ENCODE data around the gene WDR55. TPM values are rescaled to one million over a fixed set of nuclear protein-coding genes. Genes with fewer than 3 reads are reported as not detected.
"Not testable (repeated sequence)": the region's sequence is repeated elsewhere in the genome, so short reads cannot be mapped to it uniquely, and the experiment has no call there.

The WDR55 gene
- total and polyA plus RNA-seq, 2 of the 8 experiments (the other 6 are each of a cell fraction or from before 2014, with no cell fraction given) = 15.3 to 22.7 TPM

GRCh38 chr5:140623061-140623460, 41.6 kb upstream of the WDR55 start:
- H2BK12ac ChIP-seq (ENCODE audit: low read depth, low read length); H2AFZ ChIP-seq (ENCODE audit: low read length); H3K23me2 ChIP-seq (ENCODE audit: low read depth, low read length); H2BK15ac ChIP-seq (ENCODE audit: low read length); H3K79me1 ChIP-seq (ENCODE audit: low read depth, low read length); H3K4ac ChIP-seq (replicated peaks; ENCODE audit: insufficient read length, low read depth, low read length); H3K27ac ChIP-seq (ENCODE audit: low read depth, low read length); H2BK120ac ChIP-seq (replicated peaks; ENCODE audit: low read depth, low read length); H4K20me1 ChIP-seq (replicated peaks in 1 of 2; ENCODE audit: control insufficient read depth in 1 of 2, insufficient read depth in 2 of 2, low read length in 2 of 2); H3K23ac ChIP-seq (ENCODE audit: insufficient read length); H3K18ac ChIP-seq (ENCODE audit: extremely low read depth, low read length); H4K8ac ChIP-seq (ENCODE audit: extremely low read depth, insufficient read depth, low read length); H3K4me1 ChIP-seq (replicated peaks in 1 of 4; ENCODE audit: control insufficient read depth in 3 of 4, insufficient read depth in 4 of 4, low read length in 3 of 4); H3K4me2 ChIP-seq (ENCODE audit: insufficient read depth in 1 of 2, low read depth in 2 of 2, low read length in 2 of 2); H3K4me3 ChIP-seq (ENCODE audit: extremely low read depth in 1 of 4, insufficient read depth in 2 of 4, low read depth in 3 of 4, low read length in 4 of 4); H3K9ac ChIP-seq (replicated peaks in 1 of 4; ENCODE audit: extremely low read depth in 1 of 4, low read depth in 3 of 4, low read length in 3 of 4); H3K36me3 ChIP-seq (ENCODE audit: control insufficient read depth in 2 of 4, insufficient read depth in 4 of 4, low read length in 3 of 4); H3K27me3 ChIP-seq (replicated peaks in 1 of 4; ENCODE audit: control insufficient read depth in 3 of 4, extremely low read depth in 1 of 4, insufficient read depth in 3 of 4, low read length in 3 of 4); H3K56ac ChIP-seq (replicated peaks; ENCODE audit: insufficient read length, low read depth, low read length); H2AK5ac ChIP-seq (ENCODE audit: low read depth, low read length); DNase-seq (ENCODE audit: low read depth in 1 of 2, low spot score in 2 of 2); H3K79me2 ChIP-seq (ENCODE audit: control insufficient read depth in 1 of 2, insufficient read depth in 2 of 2, low read length in 2 of 2); FAIRE-seq; POLR2A ChIA-PET (ENCODE audit: partially characterized antibody); H2BK5ac ChIP-seq (ENCODE audit: low read depth, low read length); H2BK20ac ChIP-seq (ENCODE audit: low read length); H4K5ac ChIP-seq (ENCODE audit: insufficient read length, low read depth, low read length); H3K14ac ChIP-seq (ENCODE audit: insufficient read length); H4K91ac ChIP-seq (replicated peaks; ENCODE audit: insufficient read length, low read length): not testable (repeated sequence)
- CTCF ChIA-PET (ENCODE audit: partially characterized antibody) = interaction anchor here (1.1 to 1.5 kb wide), 2 partner anchors 12 to 16 kb away, joined by 3 read pairs; no protein-coding TSS in a partner anchor
- peaks cover 23 to 35% of the 10 kb centered on the region in 2 experiments for H3K9me3 ChIP-seq (ENCODE audit: insufficient read depth in 2 of 2, low read depth in 1 of 2, low read length in 1 of 2)

GRCh38 chr5:140624886-140625285, 39.8 kb upstream of the WDR55 start:
- H3K4me3 ChIP-seq (ENCODE audit: extremely low read depth in 1 of 4, insufficient read depth in 2 of 4, low read depth in 3 of 4, low read length in 4 of 4); H2AFZ ChIP-seq (ENCODE audit: low read length); H2BK20ac ChIP-seq (ENCODE audit: low read length); H4K8ac ChIP-seq (ENCODE audit: extremely low read depth, insufficient read depth, low read length); H3K4me2 ChIP-seq (ENCODE audit: insufficient read depth in 1 of 2, low read depth in 2 of 2, low read length in 2 of 2); H2BK120ac ChIP-seq (replicated peaks; ENCODE audit: low read depth, low read length); H3K23ac ChIP-seq (ENCODE audit: insufficient read length); H3K4ac ChIP-seq (replicated peaks; ENCODE audit: insufficient read length, low read depth, low read length); H3K79me2 ChIP-seq (ENCODE audit: control insufficient read depth in 1 of 2, insufficient read depth in 2 of 2, low read length in 2 of 2); H2AK5ac ChIP-seq (ENCODE audit: low read depth, low read length); H3K36me3 ChIP-seq (ENCODE audit: control insufficient read depth in 2 of 4, insufficient read depth in 4 of 4, low read length in 3 of 4); FAIRE-seq; H2BK5ac ChIP-seq (ENCODE audit: low read depth, low read length); DNase-seq (ENCODE audit: low read depth in 1 of 2, low spot score in 2 of 2); H3K9ac ChIP-seq (replicated peaks in 1 of 4; ENCODE audit: extremely low read depth in 1 of 4, low read depth in 3 of 4, low read length in 3 of 4); H3K79me1 ChIP-seq (ENCODE audit: low read depth, low read length); H3K4me1 ChIP-seq (replicated peaks in 1 of 4; ENCODE audit: control insufficient read depth in 3 of 4, insufficient read depth in 4 of 4, low read length in 3 of 4); H4K91ac ChIP-seq (replicated peaks; ENCODE audit: insufficient read length, low read length); H3K27ac ChIP-seq (ENCODE audit: low read depth, low read length); H3K18ac ChIP-seq (ENCODE audit: extremely low read depth, low read length); H4K20me1 ChIP-seq (replicated peaks in 1 of 2; ENCODE audit: control insufficient read depth in 1 of 2, insufficient read depth in 2 of 2, low read length in 2 of 2); H2BK15ac ChIP-seq (ENCODE audit: low read length); H3K14ac ChIP-seq (ENCODE audit: insufficient read length); H4K5ac ChIP-seq (ENCODE audit: insufficient read length, low read depth, low read length); H3K56ac ChIP-seq (replicated peaks; ENCODE audit: insufficient read length, low read depth, low read length); H3K23me2 ChIP-seq (ENCODE audit: low read depth, low read length); H2BK12ac ChIP-seq (ENCODE audit: low read depth, low read length); H3K27me3 ChIP-seq (replicated peaks in 1 of 4; ENCODE audit: control insufficient read depth in 3 of 4, extremely low read depth in 1 of 4, insufficient read depth in 3 of 4, low read length in 3 of 4): not testable (repeated sequence)
- POLR2A ChIA-PET (ENCODE audit: partially characterized antibody) = interaction anchor here (1.2 kb wide), 1 partner anchor 77 kb away, joined by 4 read pairs; the partner anchor contains the start of gene EIF4EBP3
- 87% methylated on average over 10 of the region's 10 CpGs; no CpG with 5 or more reads in 1 of the 2 experiments for WGBS, 2 experiments (ENCODE audit: extremely low coverage in 1 of 2, insufficient coverage in 1 of 2, insufficient read length in 1 of 2, insufficient replicate concordance in 2 of 2, low coverage in 1 of 2, low lambda C conversion rate in 2 of 2, missing lambda C conversion rate in 1 of 2)
- H3K9me3 ChIP-seq (ENCODE audit: insufficient read depth in 2 of 2, low read depth in 1 of 2, low read length in 1 of 2) = peaks cover 30 to 42% of the 10 kb centered on the region in 2 experiments
- CTCF ChIA-PET (ENCODE audit: partially characterized antibody) = interaction anchor here (1.0 kb wide), 1 partner anchor 10 kb away, joined by 8 read pairs; no protein-coding TSS in a partner anchor

Measured in H1 (cell line).